Body of pancreas (tissue), 4 donors: Measurements from ENCODE around the gene NCF4. TPM values are rescaled to one million over a fixed set of nuclear protein-coding genes. Genes with fewer than 3 reads are reported as not detected.

ENCODE experiments used
- ATAC-seq: fragments of 150-250 bp; one replicate; pipeline ENCODE4 v1.9.1; 2016
- DNase-seq, 4 donors: peaks; one replicate each; pipeline ENCODE4 v3.0.0-alpha.2; 2019
- H3K27ac ChIP-seq, 4 donors: fragments of 200-600 bp; sonication (generic); 1 replicate in 3 of 4; 2 replicates in 1 of 4; pipeline versions ENCODE4 v1.5.1 to v1.6.1; 2016 to 2019; ENCODE audit warnings: mild to moderate bottlenecking in 1 of 4, mixed read lengths in 1 of 4, moderate library complexity in 1 of 4
- H3K27me3 ChIP-seq, 2 donors: fragments of 200-600 bp; sonication (generic); one replicate each; pipeline ENCODE4 v1.6.0; 2016; ENCODE audit warnings: mild to moderate bottlenecking in 1 of 2
- H3K36me3 ChIP-seq, 2 donors: fragments of 200-600 bp; sonication (generic); replicated peaks in 1 of 2; 2 replicates each; pipeline ENCODE4 v1.5.1; 2016; ENCODE audit warnings: low read depth in 2 of 2; ENCODE audit not compliant: insufficient read depth in 1 of 2
- H3K4me1 ChIP-seq: fragments of 200-600 bp; sonication (generic); one replicate; pipeline ENCODE4 v1.6.0; 2016
- H3K4me3 ChIP-seq, 2 donors: fragments of 200-600 bp; sonication (generic); 1 replicate in 1 of 2; 2 replicates in 1 of 2; pipeline ENCODE4 v1.5.1; 2016 to 2019
- H3K9me3 ChIP-seq, 3 donors: fragments of 200-600 bp; sonication (generic); 1 replicate in 2 of 3; 2 replicates in 1 of 3; pipeline ENCODE4 v1.5.1; 2016
- CTCF ChIP-seq, 7 experiments: fragments of 450-650 bp in 4 of 7; fragments of 200-600 bp in 3 of 7; sonication (generic) in 3 of 7; IDR thresholded peaks; one replicate each; pipeline ENCODE4 v1.5.1; 2016 to 2019; ENCODE audit warnings: antibody characterized with exemption in 7 of 7
- POLR2A ChIP-seq, 3 donors: fragments of 450-650 bp; IDR thresholded peaks; one replicate each; pipeline ENCODE4 v1.6.1; 2016; ENCODE audit warnings: antibody characterized with exemption in 3 of 3, mild to moderate bottlenecking in 2 of 3
- WGBS, 2 donors: methylation state at CpG; one replicate each; pipeline ENCODE4 v1.1.5; 2017; 5-methylcytosine and 5-hydroxymethylcytosine counted together
- intact Hi-C: fragments of 100-400 bp; cut with DNase I; formaldehyde crosslinking; loops from one replicate; pipeline ENCODE4 v1.15.1; 2023
- total RNA-seq, 2 donors: library from RNA; depleted of rRNA; stranded (reverse); fragments of >200 nt; gene quantifications; one replicate each; pipeline ENCODE4 v1.1.0, GENCODE V29; 2016

The NCF4 gene
- total RNA-seq, result 1 to 10 TPM; 5.9 to 6.0 TPM

- Histone ChIP-seq H3K27ac (peak within 1 kb of the TSS in 2 of 4 donors; percentile 12 to 63), H3K9me3 (no peaks in the 10 kb centered on the region), H3K4me1 (no peaks in the 10 kb centered on the region), H3K36me3 (no peaks in the 10 kb centered on the region), H3K27me3 (no peaks in the 10 kb centered on the region), H3K4me3 (no peak within 1 kb of the TSS)
- no peak for TF ChIP-seq CTCF (IDR thresholded peaks at IDR 0.05)
- peak in 2 of 3 donors; percentile 20 to 62 for TF ChIP-seq POLR2A (IDR thresholded peaks at IDR 0.05)
- WGBS, 2 donors, result 60 to 70% methylated on average over 12 to 16 of the region's 17 CpGs
- ATAC-seq, result no peak
- DNase-seq, result peak; percentile 19 to 84 (median 37)
- intact Hi-C loops, result loop anchor here (5.0 to 10.0 kb wide), 2 partner anchors 194 to 314 kb away; partner anchors contain the start of gene KCTD17
Observed at GRCh38 chr22:36860821-36861659, at the start of gene NCF4. Gene NCF4 (plus strand): TSS chr22:36861006. CDS start chr22:36861172, 166 bp downstream.

GRCh38 chr22:36811094-36811800 lies 49.6 kb upstream of the NCF4 start:
- H3K27ac ChIP-seq, result no peak overlapping the region
- 75 to 81% methylated on average over 3 of the region's 3 CpGs for WGBS, 2 donors
- no peak for ATAC-seq
- no peak for TF ChIP-seq POLR2A (IDR thresholded peaks at IDR 0.05)
- no peak for TF ChIP-seq CTCF (IDR thresholded peaks at IDR 0.05)
- H3K4me3 ChIP-seq, result no peak overlapping the region
- H3K9me3 ChIP-seq, result no peaks in the 10 kb centered on the region
- intact Hi-C loops, result no loop called here
- H3K4me1 ChIP-seq, result peaks cover 8% of the 10 kb centered on the region
- DNase-seq, result no peak
- peaks cover 0 to 4% of the 10 kb centered on the region in 2 donors for H3K27me3 ChIP-seq
- H3K36me3 ChIP-seq, result no peaks in the 10 kb centered on the region

- TF ChIP-seq POLR2A (IDR thresholded peaks at IDR 0.05) (no peak), CTCF (IDR thresholded peaks at IDR 0.05) (no peak)
- H3K9me3 ChIP-seq, result no peaks in the 10 kb centered on the region
- H3K4me1 ChIP-seq, result peaks cover 21% of the 10 kb centered on the region
- no peak overlapping the region for H3K4me3 ChIP-seq
- H3K27ac ChIP-seq, result no peak overlapping the region
- peaks cover 0 to 34% of the 10 kb centered on the region in 2 donors for H3K27me3 ChIP-seq
- 63 to 64% methylated on average over 10 of the region's 10 CpGs for WGBS, 2 donors
- ATAC-seq (no peak), DNase-seq (no peak)
- H3K36me3 ChIP-seq, result no peaks in the 10 kb centered on the region
- intact Hi-C loops, result no loop called here
Observed at GRCh38 chr22:36814801-36815200, 46.0 kb upstream of the NCF4 start.

GRCh38 chr22:36815558-36816338 lies 45.1 kb upstream of the NCF4 start:
- WGBS, 2 donors, result 10 to 20% methylated on average over 7 to 8 of the region's 8 CpGs
- intact Hi-C loops, result no loop called here
- peaks cover 0 to 34% of the 10 kb centered on the region in 2 donors for H3K27me3 ChIP-seq
- H3K36me3 ChIP-seq, result no peaks in the 10 kb centered on the region
- H3K27ac ChIP-seq, result no peak overlapping the region
- no peak overlapping the region for H3K4me3 ChIP-seq
- no peak for ATAC-seq
- H3K4me1 ChIP-seq, result peaks cover 21% of the 10 kb centered on the region
- TF ChIP-seq POLR2A (IDR thresholded peaks at IDR 0.05) (no peak), CTCF (IDR thresholded peaks at IDR 0.05) (no peak)
- peak in 1 of 4 donors; percentile 11 for DNase-seq
- H3K9me3 ChIP-seq, result no peaks in the 10 kb centered on the region
